Subcutaneous abdominal adipose tissue (tissue), 5 donors: ENCODE measurements around the gene NMT1.

Source experiments
- H3K27ac ChIP-seq: one replicate; pipeline ENCODE4 v1.7.0; 2013; ENCODE audit warnings: low read depth, mild to moderate bottlenecking, inconsistent platforms, low read length, moderate library complexity
- H3K27me3 ChIP-seq, 5 donors: one replicate each; pipeline ENCODE4 v1.7.0; 2013; ENCODE audit warnings: low read length in 5 of 5, inconsistent platforms in 1 of 5; ENCODE audit not compliant: control insufficient read depth in 5 of 5, insufficient read depth in 4 of 5
- H3K36me3 ChIP-seq, 5 donors: one replicate each; pipeline ENCODE4 v1.7.0; 2013; ENCODE audit warnings: low read length in 5 of 5; ENCODE audit not compliant: control insufficient read depth in 5 of 5, insufficient read depth in 5 of 5
- H3K4me1 ChIP-seq, 5 donors: one replicate each; pipeline ENCODE4 v1.7.0; 2013; ENCODE audit warnings: low read length in 5 of 5, mild to moderate bottlenecking in 3 of 5, moderate library complexity in 1 of 5; ENCODE audit not compliant: control insufficient read depth in 5 of 5, insufficient read depth in 5 of 5
- H3K4me3 ChIP-seq, 5 donors: one replicate each; pipeline ENCODE4 v1.7.0; 2013; ENCODE audit warnings: low read length in 5 of 5, low read depth in 1 of 5
- H3K9ac ChIP-seq, 5 donors: one replicate each; pipeline ENCODE4 v1.7.0; 2013; ENCODE audit warnings: low read length in 5 of 5, mild to moderate bottlenecking in 4 of 5, moderate library complexity in 3 of 5
- H3K9me3 ChIP-seq, 5 donors: one replicate each; pipeline ENCODE4 v1.7.0; 2013; ENCODE audit warnings: low read length in 5 of 5; ENCODE audit not compliant: control insufficient read depth in 5 of 5
- donor health status: healthy.
- donor health status: healthy.
- donor health status: healthy.
- donor health status: healthy.
- donor health status: healthy.

The NMT1 gene

GRCh38 chr17:45146890-45147580, 85.9 kb downstream of the NMT1 start:
- Histone ChIP-seq H3K9ac (peak overlapping the region; percentile 29 to 96 (median 85)), H3K36me3 (no peaks in the 10 kb centered on the region), H3K4me3 (peak overlapping the region; percentile 67 to 91 (median 74)), H3K9me3 (no peaks in the 10 kb centered on the region), H3K4me1 (peaks cover 21 to 80% (median 72%) of the 10 kb centered on the region in 5 donors), H3K27ac (peak overlapping the region; percentile 100), H3K27me3 (peaks cover 0 to 3% (median 0%) of the 10 kb centered on the region in 5 donors)

GRCh38 chr17:45147581-45148182, 86.6 kb downstream of the NMT1 start:
- peak overlapping the region; percentile 100 for H3K27ac ChIP-seq
- peaks cover 0 to 3% (median 0%) of the 10 kb centered on the region in 5 donors for H3K27me3 ChIP-seq
- no peaks in the 10 kb centered on the region for H3K36me3 ChIP-seq
- peak overlapping the region; percentile 79 to 99 (median 95) for H3K9ac ChIP-seq
- H3K9me3 ChIP-seq = no peaks in the 10 kb centered on the region
- peaks cover 21 to 86% (median 73%) of the 10 kb centered on the region in 5 donors for H3K4me1 ChIP-seq
- H3K4me3 ChIP-seq = peak overlapping the region; percentile 67 to 91 (median 79)

DNA sequence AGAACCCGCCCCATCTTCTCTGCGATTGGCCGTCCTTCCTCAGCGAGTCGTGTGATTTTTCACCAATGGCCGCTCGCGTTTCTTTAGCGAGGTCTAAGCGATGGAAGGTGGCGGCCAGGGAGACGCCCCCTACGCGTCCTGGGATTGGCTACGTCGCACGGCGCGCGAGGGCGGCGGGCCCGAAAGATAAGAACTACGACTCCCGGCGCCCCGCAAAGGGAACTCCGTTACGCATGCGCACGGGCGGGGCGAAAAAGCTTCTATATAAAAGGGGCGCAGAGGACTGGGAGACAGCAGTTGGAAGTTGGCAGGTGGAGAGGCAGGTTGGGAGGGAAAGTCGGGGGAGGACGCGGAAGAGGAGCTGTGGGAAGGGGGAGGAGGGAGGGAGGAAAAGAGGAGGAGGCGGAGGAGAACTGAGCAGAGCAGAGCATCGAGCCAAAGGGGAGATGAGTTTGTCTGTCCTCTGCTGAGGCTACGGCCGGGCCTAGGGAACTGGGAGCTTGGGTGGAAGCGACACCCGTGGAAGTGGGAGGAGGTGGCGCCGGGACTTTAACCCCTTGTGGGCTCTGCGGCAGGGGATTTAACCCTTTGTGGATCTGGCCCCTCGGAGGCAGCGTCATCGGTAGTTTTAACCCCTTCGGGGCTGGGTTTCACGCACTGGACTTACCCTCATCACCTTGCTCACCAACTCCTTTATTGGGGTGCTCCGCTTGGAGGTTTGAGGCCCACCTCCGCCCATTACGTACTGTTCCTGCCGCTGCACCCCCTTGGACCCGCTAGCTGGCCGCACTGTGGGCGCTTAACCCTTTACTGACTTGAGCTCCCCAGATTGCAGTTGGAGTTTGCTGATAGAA, 87.3 kb downstream of the NMT1 start, which contains the start of gene HEXIM1:
Gene HEXIM1 (plus strand): TSS at position 293 of the 854 bp plus-strand sequence. CDS start 716 bp downstream, outside the sequence.
- no peaks in the 10 kb centered on the region for H3K9me3 ChIP-seq
- peak within 1 kb of the TSS; percentile 82 to 96 (median 93) for H3K4me3 ChIP-seq
- peak within 1 kb of the TSS; percentile 100 for H3K27ac ChIP-seq
- peaks cover 0 to 3% (median 0%) of the 10 kb centered on the region in 5 donors for H3K27me3 ChIP-seq
- peak within 1 kb of the TSS; percentile 83 to 99 (median 95) for H3K9ac ChIP-seq
- H3K4me1 ChIP-seq = peaks cover 21 to 81% (median 69%) of the 10 kb centered on the region in 5 donors
- no peaks in the 10 kb centered on the region for H3K36me3 ChIP-seq

DNA sequence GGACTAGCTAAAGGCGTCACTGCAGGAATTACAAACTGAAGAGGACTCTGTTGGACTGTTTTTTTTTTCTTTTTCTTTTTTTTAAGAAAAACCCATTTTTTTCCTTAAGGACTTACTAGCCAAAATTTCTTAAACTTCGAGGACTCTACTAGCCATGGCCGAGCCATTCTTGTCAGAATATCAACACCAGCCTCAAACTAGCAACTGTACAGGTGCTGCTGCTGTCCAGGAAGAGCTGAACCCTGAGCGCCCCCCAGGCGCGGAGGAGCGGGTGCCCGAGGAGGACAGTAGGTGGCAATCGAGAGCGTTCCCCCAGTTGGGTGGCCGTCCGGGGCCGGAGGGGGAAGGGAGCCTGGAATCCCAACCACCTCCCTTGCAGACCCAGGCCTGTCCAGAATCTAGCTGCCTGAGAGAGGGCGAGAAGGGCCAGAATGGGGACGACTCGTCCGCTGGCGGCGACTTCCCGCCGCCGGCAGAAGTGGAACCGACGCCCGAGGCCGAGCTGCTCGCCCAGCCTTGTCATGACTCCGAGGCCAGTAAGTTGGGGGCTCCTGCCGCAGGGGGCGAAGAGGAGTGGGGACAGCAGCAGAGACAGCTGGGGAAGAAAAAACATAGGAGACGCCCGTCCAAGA, 88.0 kb downstream of the NMT1 start:
- Histone ChIP-seq H3K27ac (peak overlapping the region; percentile 95), H3K9ac (peak overlapping the region; percentile 63 to 95 (median 83)), H3K4me1 (peaks cover 19 to 73% (median 62%) of the 10 kb centered on the region in 5 donors), H3K9me3 (no peaks in the 10 kb centered on the region), H3K27me3 (peaks cover 0 to 3% (median 0%) of the 10 kb centered on the region in 5 donors), H3K36me3 (no peaks in the 10 kb centered on the region), H3K4me3 (peak overlapping the region; percentile 82 to 96 (median 94))

DNA sequence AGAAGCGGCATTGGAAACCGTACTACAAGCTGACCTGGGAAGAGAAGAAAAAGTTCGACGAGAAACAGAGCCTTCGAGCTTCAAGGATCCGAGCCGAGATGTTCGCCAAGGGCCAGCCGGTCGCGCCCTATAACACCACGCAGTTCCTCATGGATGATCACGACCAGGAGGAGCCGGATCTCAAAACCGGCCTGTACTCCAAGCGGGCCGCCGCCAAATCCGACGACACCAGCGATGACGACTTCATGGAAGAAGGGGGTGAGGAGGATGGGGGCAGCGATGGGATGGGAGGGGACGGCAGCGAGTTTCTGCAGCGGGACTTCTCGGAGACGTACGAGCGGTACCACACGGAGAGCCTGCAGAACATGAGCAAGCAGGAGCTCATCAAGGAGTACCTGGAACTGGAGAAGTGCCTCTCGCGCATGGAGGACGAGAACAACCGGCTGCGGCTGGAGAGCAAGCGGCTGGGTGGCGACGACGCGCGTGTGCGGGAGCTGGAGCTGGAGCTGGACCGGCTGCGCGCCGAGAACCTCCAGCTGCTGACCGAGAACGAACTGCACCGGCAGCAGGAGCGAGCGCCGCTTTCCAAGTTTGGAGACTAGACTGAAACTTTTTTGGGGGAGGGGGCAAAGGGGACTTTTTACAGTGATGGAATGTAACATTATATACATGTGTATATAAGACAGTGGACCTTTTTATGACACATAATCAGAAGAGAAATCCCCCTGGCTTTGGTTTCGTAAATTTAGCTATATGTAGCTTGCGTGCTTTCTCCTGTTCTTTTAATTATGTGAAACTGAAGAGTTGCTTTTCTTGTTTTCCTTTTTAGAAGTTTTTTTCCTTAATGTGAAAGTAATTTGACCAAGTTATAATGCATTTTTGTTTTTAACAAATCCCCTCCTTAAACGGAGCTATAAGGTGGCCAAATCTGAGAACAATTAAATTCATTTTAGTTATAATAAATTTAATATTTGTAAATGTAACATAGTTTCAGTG, 88.8 kb downstream of the NMT1 start:
- Histone ChIP-seq H3K27me3 (peaks cover 0 to 3% (median 0%) of the 10 kb centered on the region in 5 donors), H3K27ac (peak overlapping the region; percentile 95), H3K4me1 (peaks cover 18 to 66% (median 55%) of the 10 kb centered on the region in 5 donors), H3K9me3 (no peaks in the 10 kb centered on the region), H3K9ac (peak overlapping the region; percentile 63 to 95 (median 83)), H3K36me3 (no peaks in the 10 kb centered on the region), H3K4me3 (peak overlapping the region; percentile 82 to 96 (median 94))

GRCh38 chr17:45150911-45151809, 90.0 kb downstream of the NMT1 start:
- peaks cover 0 to 3% (median 0%) of the 10 kb centered on the region in 5 donors for H3K36me3 ChIP-seq
- H3K9me3 ChIP-seq = no peaks in the 10 kb centered on the region
- peaks cover 17 to 55% (median 51%) of the 10 kb centered on the region in 5 donors for H3K4me1 ChIP-seq
- peaks cover 0 to 3% (median 0%) of the 10 kb centered on the region in 5 donors for H3K27me3 ChIP-seq
- H3K9ac ChIP-seq = peak overlapping the region; percentile 9 to 95 (median 44)
- H3K4me3 ChIP-seq = peak overlapping the region; percentile 55 to 96 (median 94)
- peak overlapping the region; percentile 82 for H3K27ac ChIP-seq

GRCh38 chr17:45155029-45155428, 93.9 kb downstream of the NMT1 start:
- peaks cover 9 to 57% (median 50%) of the 10 kb centered on the region in 5 donors for H3K4me1 ChIP-seq
- H3K9ac ChIP-seq = no peak overlapping the region
- no peaks in the 10 kb centered on the region for H3K9me3 ChIP-seq
- no peak overlapping the region for H3K27ac ChIP-seq
- H3K4me3 ChIP-seq = no peak overlapping the region
- no peaks in the 10 kb centered on the region for H3K27me3 ChIP-seq
- H3K36me3 ChIP-seq = peaks cover 0 to 3% (median 0%) of the 10 kb centered on the region in 5 donors

- Histone ChIP-seq H3K9ac (no peak overlapping the region), H3K4me3 (no peak overlapping the region), H3K9me3 (no peaks in the 10 kb centered on the region), H3K36me3 (peaks cover 0 to 3% (median 0%) of the 10 kb centered on the region in 5 donors), H3K27me3 (no peaks in the 10 kb centered on the region), H3K27ac (no peak overlapping the region), H3K4me1 (peaks cover 9 to 54% (median 51%) of the 10 kb centered on the region in 5 donors)
These were observed 94.4 kb downstream of the NMT1 start for GRCh38 chr17:45155483-45155882.
